ELR (cell line): Measurements from ENCODE around the gene INPP4B.

Experiments
- DNase-seq: peaks from one replicate; pipeline ENCODE4 v3.0.0-alpha.2; 2015; ENCODE audit warnings: low read depth

The INPP4B gene

GRCh38 chr4:142377342-142378091 lies 468.6 kb downstream of the INPP4B start:
- no peak for DNase-seq

- no peak for DNase-seq
Observed at GRCh38 chr4:142376204-142376603, 469.9 kb downstream of the INPP4B start.

- DNase-seq: peak; percentile 48
Observed at GRCh38 chr4:142373610-142374009, 472.5 kb downstream of the INPP4B start.

- DNase-seq: peak; percentile 24
Observed at GRCh38 chr4:142372530-142373260, 473.4 kb downstream of the INPP4B start.

GRCh38 chr4:142369141-142369540 lies 477.0 kb downstream of the INPP4B start:
- no peak for DNase-seq

- no peak for DNase-seq
Observed at GRCh38 chr4:142367418-142368180, 478.5 kb downstream of the INPP4B start.

- DNase-seq: no peak
Observed at GRCh38 chr4:142366769-142367181, 479.3 kb downstream of the INPP4B start.

GRCh38 chr4:142365391-142365790 lies 480.7 kb downstream of the INPP4B start:
- DNase-seq: peak; percentile 18

- DNase-seq: no peak
Observed at GRCh38 chr4:142363686-142364085, 482.4 kb downstream of the INPP4B start.

- no peak for DNase-seq
Observed at GRCh38 chr4:142361981-142362380, 484.1 kb downstream of the INPP4B start.

- DNase-seq: no peak
Observed at GRCh38 chr4:142360657-142361056, 485.4 kb downstream of the INPP4B start.

GRCh38 chr4:142358656-142359055 lies 487.4 kb downstream of the INPP4B start:
- DNase-seq: no peak

GRCh38 chr4:142356801-142357200 lies 489.3 kb downstream of the INPP4B start:
- DNase-seq: no peak

GRCh38 chr4:142356118-142356759 lies 489.9 kb downstream of the INPP4B start:
- no peak for DNase-seq

GRCh38 chr4:142355421-142355930 lies 490.6 kb downstream of the INPP4B start:
- no peak for DNase-seq

- no peak for DNase-seq
Observed at GRCh38 chr4:142354794-142355420, 491.2 kb downstream of the INPP4B start.

- DNase-seq: peak; percentile 52
Observed at GRCh38 chr4:142354041-142354440, 492.1 kb downstream of the INPP4B start.

GRCh38 chr4:142353149-142353738 lies 492.9 kb downstream of the INPP4B start:
- peak; percentile 84 for DNase-seq

GRCh38 chr4:142352712-142353111 lies 493.4 kb downstream of the INPP4B start:
- no peak for DNase-seq

- no peak for DNase-seq
Observed at GRCh38 chr4:142351958-142352357, 494.1 kb downstream of the INPP4B start.

- DNase-seq: no peak
Observed at GRCh38 chr4:142350871-142351270, 495.2 kb downstream of the INPP4B start.
